GM12875 (cell line): ENCODE data around the gene CEP68.

Source experiments
- H3K4me3 ChIP-seq: one replicate; pipeline ENCODE4 v1.5.1; 2011; ENCODE audit warnings: low read depth, low read length, control low read depth
- CTCF ChIP-seq: IDR thresholded peaks from 2 replicates; pipeline ENCODE4 v1.5.1; 2011; ENCODE audit warnings: low read depth, mild to moderate bottlenecking, control low read depth, inconsistent platforms, low read length, moderate library complexity, borderline replicate concordance; ENCODE audit not compliant: insufficient read depth

CEP68 gene

GRCh38 chr2:65059071-65059470 lies 2.9 kb downstream of the CEP68 start:
- H3K4me3 ChIP-seq, result no peak overlapping the region

GRCh38 chr2:65061146-65061909 lies 5.1 kb downstream of the CEP68 start:
- TF ChIP-seq CTCF, result no peak
- no peak overlapping the region for H3K4me3 ChIP-seq

More at GRCh38 chr2:65059071-65059470, 2.9 kb downstream of the CEP68 start:
- no peak for TF ChIP-seq CTCF

- TF ChIP-seq CTCF, result no peak
These were observed 5.7 kb downstream of the CEP68 start for GRCh38 chr2:65061910-65062339.

GRCh38 chr2:65062843-65063825 lies 6.9 kb downstream of the CEP68 start:
- no peak for TF ChIP-seq CTCF
- H3K4me3 ChIP-seq, result no peak overlapping the region

More at GRCh38 chr2:65061910-65062339, 5.7 kb downstream of the CEP68 start:
- no peak overlapping the region for H3K4me3 ChIP-seq

GRCh38 chr2:65064728-65065552 lies 8.7 kb downstream of the CEP68 start:
- no peak overlapping the region for H3K4me3 ChIP-seq
- TF ChIP-seq CTCF, result peak; percentile 92

- no peak overlapping the region for H3K4me3 ChIP-seq
- TF ChIP-seq CTCF, result no peak
These were observed 11.8 kb downstream of the CEP68 start for GRCh38 chr2:65067806-65068553.
